SKM-1 (cell line): ENCODE results near the gene SUDS3.
A peak's percentile ranks its signal among the peaks of the same experiment; 100 is the strongest.

Source experiments
- DNase-seq: peaks from one replicate; lab custom pipeline; 2025; ENCODE audit not compliant: unreplicated experiment; lab: John Stamatoyannopoulos, UW

Gene SUDS3

GRCh38 chr12:118356809-118357256 lies 19.5 kb upstream of the SUDS3 start:
- peak; percentile 27 for DNase-seq

DNA sequence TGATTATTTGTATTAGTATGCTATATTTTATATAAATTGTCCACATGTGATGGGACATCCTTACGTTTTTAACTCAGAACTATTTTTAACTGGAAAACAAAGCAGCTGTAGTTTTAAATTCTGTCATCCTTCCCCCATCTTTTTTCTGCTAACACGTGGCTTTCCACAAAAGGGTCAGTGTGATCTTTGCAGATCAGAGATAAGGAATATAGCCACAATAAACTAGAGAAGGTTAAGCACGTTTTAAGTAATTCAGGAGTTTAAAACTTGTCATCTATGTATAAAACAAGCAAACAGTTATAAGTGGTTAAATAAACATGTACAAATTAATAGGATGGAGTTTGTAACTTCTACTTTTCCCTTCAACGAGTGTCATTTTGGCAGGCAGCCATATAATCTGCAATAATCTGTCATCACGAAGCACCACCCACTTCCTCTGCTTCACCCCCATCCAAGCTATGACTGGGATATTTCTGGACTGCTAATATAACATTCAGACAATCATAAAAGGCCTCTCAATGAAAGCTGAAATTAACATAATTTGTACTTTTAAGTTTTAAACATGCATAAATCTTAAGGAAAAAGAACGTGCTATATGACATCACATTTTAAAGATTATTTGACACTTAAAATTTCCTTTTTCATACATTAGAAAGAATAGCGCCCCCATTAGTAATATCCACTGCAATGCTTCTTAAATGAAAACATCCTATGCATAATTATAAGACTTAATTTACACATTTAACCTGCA lies 18.9 kb upstream of the SUDS3 start:
- DNase-seq: peak; percentile 46

DNA sequence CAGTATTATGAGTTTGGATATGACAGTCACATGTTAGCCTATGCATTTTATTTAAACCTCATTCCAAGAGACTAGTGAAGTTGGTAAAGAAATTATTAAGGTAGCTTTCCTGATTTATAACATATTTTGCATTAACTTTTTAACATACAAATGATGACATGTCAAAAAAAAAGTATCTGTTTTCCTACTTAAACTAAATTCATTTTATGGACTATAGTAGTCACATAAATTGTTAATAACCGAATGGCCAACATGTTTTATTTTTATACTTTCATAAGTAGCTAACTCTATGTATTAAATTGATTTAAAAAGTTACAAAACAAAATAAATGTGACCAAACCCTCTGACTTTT lies 18.4 kb upstream of the SUDS3 start:
- DNase-seq: no peak

GRCh38 chr12:118358612-118359540 lies 17.5 kb upstream of the SUDS3 start:
- peak; percentile 21 for DNase-seq

DNA sequence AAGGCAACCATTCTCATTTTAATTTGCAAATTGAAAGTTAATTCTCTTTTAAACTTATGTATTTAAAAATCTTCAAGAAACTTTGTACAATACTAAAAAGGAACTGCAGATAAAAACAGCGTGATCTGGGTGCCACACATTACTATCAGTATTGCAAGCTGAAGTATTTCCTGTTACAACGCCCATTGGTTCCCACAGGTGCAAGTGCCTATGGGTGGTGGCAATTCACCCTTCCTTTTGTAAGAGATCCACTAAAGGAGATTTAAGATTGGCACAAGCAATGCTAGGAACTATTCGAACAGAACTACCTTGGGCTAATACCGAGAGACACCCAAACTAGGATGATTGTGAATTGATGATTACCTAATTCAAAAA lies 16.8 kb upstream of the SUDS3 start:
- no peak for DNase-seq

DNA sequence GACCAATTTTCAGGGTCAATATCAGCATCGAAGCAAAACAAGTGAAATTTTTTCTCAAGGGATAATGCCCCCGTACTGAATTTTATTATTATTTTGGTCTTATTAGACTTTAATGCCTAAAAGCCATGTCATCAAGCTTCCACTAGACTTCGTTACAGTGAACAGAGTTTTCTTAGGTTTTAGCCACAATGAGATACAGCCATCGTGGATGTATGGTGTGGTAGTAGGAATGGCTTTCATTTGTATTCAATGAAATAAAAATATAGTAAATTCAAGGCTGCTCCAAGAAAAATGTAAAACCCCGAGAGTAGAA lies 15.3 kb upstream of the SUDS3 start:
- no peak for DNase-seq

- DNase-seq: no peak
These were observed 14.5 kb upstream of the SUDS3 start for GRCh38 chr12:118361889-118362288.

- no peak for DNase-seq
These were observed 7.5 kb upstream of the SUDS3 start for GRCh38 chr12:118368821-118369220.

DNA sequence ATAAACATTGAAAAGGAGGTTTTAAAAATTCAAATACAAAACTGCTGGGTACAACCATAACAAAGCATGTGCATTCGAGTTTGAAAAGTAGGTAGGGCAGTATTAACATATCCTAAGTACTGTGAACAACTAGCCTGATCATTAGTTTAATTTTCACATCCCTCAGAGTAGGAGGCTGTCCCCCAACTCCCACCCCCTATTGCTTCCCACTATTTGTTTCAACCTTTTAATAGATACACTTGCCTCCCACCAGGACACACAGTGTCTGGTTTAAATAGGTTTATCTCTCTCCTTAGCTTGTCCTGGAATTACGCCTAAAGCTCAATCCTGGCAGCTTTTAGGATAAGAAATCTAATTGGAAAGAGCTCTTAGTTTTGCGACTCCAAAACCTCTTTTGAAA lies 5.8 kb upstream of the SUDS3 start:
- DNase-seq: no peak

DNA sequence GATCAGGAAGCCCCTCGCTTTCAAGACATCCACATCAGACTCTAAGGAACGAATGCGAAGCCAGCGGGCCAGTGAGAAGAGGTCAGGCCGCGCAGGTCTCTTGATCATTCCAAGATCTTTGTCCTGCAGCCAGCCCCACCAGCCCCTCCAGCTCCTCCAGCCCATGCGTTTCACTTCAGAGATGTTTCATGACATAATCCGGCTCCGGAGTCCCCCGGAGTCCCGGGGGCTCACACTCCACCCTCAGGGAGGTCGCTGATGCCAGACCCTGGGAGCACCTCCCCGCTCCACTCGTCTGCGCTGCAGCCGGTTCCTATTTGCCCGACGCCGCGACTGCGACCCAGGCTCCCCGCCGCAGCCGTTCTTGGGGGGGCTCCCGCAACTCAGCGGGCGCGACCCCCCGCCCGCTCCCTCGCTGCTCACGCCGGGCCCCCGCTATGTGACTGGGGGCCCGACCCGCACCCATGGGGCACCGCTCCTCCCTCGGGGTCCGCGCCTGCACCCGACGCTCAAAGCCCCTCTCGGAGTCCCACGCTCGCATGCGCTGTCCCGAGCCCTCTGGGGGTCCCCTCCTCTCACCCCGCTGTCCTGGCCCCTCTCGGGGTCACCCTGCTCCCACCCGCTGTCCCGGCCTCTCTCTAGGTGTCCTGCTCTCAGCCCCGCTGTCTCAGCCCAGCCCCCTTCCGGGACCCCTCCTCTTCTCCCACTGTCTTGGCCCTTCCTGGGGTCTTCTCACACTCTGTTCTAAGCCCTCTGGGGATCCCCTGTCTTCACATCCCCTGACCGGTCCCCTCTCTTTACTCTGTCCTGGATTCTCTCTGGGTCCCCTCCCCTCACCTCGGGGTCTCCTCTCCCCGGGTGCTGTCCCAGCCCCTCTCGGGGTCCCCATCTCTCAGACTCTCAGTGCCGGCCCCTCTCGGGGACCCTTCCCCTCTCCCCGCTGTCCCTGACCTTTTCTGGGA lies 4.8 kb upstream of the SUDS3 start:
- no peak for DNase-seq

DNA sequence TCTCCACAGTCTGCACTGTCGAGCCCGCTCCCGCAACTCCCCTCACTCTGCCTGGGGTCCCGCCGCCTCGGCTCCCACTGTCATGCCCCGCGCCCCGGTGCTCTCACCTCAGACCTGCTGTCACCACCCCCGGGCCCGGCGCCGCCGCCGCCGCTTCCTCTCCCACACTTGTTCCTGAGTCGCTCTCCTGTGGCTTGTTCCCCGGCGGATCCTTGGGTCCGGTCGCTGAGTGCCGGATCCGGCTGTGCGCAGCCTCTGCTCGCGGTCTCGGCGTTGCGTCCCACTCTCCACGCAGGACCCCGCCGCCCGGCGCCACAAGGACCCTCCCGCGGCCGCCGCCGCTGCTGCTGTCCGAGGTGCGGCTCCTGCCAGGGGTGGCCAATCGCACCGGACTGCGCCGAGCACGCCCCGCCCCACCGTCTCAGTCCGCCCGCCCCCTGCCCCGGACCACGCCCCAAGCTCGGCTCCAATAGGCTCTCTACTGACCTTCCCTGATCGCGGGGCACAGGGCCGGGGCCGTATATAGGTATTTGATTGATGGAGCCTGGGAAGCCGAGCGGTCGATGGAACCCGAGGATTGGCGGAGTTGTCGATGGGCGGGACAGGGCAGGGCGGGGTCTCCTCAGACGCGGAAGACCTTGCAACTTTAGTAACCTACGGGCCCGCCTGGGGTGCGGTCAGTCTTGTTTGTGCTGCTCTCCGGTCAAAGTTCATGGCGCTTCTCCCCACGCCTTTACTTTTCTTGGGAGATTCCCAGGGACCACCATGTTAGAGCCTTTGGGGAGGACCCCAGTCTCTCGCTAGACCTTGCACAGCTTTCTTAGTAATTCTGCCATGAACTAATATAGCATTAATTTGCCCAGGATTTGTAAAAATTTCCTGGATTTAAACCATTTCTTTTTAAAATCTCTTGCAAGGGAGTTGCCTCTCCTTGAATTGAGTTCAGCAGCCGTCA lies 3.5 kb upstream of the SUDS3 start, which contains the start of gene TAOK3:
Gene TAOK3 (minus strand): TSS at position 367 of the 955 bp plus-strand sequence. CDS start 117,340 bp downstream, outside the sequence.
- peak; percentile 85 for DNase-seq

GRCh38 chr12:118373616-118374015 lies 2.7 kb upstream of the SUDS3 start:
- no peak for DNase-seq

- no peak for DNase-seq
These were observed 2.1 kb upstream of the SUDS3 start for GRCh38 chr12:118374126-118374725.

- no peak for DNase-seq
These were observed 1.4 kb upstream of the SUDS3 start for GRCh38 chr12:118374909-118375308.

DNA sequence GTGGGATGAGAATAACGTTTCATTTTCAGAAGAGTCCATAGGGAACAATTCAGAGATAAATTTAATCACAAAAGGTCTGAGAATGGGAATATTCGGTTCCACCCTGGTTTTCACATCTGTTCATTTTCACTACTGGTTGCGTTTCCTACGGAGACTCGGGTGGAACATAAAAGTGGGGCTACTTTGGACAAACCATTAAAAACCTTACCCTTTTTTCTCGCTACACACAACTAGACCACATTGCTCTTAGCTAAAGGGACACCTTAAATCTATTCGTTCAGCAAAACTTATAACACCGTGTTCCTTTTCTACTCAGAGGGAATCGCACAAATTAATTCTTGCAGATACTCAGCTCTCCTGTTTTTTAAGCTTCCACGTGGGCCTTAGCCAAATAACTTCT lies 1.0 kb upstream of the SUDS3 start:
- DNase-seq: no peak

DNA sequence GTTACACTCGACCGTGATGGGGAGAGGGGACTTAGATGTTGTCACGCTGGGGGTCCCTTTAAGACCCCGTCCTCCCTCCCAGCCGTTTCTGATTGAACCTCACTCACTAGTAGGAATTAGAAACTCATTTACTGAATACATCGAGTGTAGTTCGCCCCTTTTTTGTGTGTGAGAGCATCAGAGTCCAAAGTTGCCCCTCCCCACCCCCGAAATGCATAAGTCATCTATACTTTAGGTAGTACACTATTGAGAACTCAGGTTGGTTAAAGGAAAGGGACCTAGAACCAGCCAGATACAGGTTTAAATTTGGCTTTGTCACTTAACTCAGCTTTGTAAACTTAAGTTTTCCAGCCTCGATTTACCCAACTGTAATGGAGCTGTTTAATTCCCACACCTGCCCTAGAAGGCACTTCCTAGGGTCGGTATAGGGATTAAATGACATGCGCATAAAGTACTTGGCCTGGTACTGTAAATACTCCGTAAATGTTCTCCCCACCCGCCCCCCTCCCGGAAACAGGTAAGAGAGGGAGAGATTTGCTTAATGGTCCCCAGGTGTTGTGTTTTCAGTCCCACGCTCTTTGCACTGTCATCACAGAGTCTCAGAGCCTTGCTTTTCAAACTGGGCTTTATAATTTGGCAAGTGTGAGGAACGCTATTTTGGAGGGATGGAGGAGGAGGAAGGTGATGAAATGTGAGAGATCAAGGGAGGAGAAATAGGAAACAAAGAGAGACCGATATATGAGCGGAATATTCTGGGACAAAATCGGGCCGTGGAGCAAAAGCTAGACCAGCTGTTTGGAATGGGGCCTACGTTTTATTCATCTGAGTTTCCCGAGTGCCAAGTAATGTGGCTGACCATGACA lies 897 bp downstream of the SUDS3 start:
- DNase-seq: no peak

DNA sequence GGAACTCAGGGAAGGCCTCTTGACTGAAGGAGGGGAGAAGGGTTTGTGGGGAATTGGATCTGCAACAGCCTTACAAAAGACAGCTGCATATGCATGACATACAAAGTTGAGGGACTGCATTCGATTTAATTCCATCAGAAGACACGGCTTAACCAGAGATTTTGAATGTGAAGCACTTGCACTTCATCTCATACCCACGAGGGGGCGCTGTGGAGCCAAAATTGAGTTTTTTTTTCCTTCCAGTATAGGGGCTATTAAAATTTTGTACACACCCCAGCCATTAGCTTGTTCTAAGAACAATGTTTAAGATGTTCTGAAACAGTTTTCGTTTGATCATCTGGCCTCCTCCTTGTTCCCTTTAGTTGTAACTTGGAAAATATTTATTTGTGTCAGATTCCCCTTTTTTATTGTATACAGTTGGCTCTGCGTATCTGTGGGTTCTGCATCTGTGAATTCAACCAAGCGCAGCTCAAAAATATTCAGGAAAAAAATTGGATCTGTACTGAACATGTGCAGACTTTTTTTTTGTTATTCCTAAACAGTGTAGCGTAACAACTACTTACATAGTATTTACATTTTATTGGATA lies 1.6 kb downstream of the SUDS3 start:
- DNase-seq: peak; percentile 7

DNA sequence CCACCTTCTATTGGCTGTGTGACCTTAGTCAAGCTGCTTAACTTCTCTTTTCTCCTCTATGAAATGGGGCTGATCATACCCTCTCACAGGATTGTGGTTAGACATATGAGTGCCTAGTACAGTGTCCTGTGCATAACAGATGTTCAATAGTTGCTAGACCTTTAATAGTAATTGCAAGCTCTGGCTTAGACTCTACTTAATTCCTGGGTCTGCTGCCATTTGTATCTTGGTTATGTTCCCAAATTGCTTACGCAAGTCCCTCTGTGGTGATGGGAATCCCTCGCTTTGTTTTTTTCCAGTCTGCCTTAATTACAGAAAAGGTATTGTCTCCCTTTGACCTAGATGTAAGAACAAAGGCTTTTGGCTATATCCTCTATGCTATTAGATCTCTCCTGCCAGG lies 15.1 kb downstream of the SUDS3 start:
- DNase-seq: no peak
